GM19395 (cell line): Measurements from ENCODE around the gene EEF1A2.

Source experiments
- ATAC-seq: cut with Tn5 transposase; IDR thresholded peaks from one replicate; pipeline ENCODE4 v1.9.1; 2021; ENCODE audit warnings: mild to moderate bottlenecking, moderate library complexity; ENCODE audit not compliant: unreplicated experiment

Gene EEF1A2

DNA sequence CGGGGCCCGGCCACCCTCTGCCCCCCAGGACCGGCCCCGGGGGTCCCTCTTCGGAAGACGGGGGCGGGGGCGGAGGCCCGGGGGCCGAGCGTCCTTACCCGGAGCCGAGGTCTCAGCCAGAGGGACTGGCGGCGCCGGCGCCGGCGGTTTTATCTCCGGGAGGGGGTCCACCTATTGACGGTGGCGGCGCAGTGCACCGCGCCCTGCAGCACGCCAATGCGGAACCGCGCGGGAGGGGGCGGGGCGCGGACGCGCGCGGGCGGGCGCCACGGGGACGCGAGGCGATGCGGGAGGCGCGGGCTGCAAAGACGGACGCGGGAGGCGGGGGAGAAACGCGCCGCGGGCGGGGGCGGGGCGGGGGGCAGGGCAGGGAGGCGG, at the start of gene EEF1A2:
TSS of gene EEF1A2 (minus strand) at position 124 of the 378 bp plus-strand sequence. CDS start 1,320 bp downstream, outside the sequence.
- ATAC-seq: no peak

DNA sequence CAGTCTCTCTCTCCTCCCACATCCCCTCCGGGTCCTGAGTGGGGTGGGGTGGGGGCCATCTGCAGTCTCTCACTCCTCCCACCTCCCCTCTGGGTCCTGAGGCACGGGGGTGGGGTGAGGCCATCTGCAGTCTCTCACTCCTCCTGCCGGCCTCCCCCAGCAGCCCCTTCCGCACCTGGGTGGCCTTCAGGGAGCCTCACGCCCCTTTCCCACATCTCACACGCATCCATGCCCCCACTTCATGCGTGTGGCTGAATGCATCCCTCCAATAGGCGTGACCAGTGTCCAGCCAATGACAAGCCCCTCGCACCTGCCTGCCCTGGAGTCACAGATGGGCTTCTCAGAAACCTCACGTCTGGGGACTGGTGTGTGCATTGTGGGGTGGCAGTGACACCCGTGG, 49.7 kb upstream of the EEF1A2 start:
- no peak for ATAC-seq

DNA sequence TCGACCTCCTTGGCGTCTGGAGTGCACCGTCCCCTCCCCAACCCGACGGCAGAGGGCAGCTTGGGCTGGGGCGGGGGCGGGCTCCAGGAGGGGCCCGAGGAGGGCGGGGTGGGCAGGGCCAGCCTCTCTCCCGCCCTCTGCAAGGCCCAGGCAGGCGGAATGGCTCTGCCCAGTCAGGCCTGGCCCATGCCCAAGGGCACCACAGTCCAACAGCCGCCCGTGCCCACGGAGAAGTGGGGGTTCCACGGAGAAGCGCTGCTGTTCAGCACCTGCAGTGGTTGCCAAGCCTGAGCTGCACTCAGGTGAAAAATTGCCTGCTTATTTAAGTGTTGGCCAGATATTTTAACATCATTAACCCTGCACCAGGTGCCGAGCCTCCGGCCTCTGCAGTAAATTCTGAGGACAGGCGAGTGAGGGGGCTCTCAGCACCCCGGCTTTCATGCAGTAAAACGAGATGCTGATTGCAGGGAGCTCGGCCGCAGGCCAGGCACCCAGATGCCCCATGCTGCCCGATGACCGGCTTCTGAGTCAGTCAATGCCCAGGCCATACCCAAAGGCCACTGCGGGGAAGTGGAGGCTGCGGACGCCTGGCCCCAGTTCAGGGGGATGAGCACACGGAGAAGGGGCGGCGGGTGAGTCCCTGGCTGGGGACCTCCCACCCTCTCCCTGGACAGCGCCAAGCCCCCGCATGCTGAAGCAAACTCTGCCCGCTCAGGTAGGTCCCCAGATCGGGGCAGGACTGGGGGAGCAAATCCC, 49.0 kb upstream of the EEF1A2 start, which contains the start of gene SRMS:
TSS of gene SRMS (minus strand) at position 25 of the 756 bp plus-strand sequence. CDS start 286 bp downstream, outside the sequence.
- ATAC-seq: no peak

DNA sequence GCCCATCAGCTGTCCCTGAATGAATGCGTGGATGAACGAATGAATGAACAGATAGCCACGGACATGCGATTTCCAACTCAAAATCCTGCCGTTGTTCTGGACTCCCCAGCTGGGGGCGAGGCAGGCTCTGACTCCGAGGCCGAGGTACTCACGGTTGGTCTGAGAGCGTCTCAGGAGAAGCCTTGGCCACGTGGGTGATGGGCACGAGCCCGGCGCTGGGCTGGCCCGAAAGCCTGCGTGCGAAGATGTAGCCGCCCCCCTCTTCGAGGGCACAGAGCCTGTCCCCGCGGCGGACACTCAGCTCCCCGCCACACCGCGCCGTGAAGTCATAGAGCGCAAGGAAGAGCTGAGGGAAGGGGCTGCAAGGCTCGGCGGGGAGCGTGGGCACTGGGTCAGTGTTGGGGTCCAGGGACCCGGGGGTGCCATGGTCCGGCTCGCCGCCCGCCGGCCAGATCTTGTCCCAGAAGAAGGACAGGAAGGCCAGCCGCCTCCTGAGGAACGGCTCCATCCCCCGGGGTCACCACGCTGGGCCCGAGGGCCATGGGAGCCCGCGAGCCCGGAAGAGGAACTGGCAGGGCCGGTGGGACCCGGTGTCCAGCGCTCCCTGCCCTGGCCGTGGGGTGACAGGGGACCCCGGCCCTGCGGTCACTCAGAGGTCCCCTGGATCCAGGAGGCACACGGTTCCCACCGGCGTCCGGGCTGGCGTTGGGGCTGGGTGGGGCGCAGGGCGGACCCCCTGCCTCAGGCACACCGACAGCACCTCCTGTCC, 48.3 kb upstream of the EEF1A2 start:
- no peak for ATAC-seq

DNA sequence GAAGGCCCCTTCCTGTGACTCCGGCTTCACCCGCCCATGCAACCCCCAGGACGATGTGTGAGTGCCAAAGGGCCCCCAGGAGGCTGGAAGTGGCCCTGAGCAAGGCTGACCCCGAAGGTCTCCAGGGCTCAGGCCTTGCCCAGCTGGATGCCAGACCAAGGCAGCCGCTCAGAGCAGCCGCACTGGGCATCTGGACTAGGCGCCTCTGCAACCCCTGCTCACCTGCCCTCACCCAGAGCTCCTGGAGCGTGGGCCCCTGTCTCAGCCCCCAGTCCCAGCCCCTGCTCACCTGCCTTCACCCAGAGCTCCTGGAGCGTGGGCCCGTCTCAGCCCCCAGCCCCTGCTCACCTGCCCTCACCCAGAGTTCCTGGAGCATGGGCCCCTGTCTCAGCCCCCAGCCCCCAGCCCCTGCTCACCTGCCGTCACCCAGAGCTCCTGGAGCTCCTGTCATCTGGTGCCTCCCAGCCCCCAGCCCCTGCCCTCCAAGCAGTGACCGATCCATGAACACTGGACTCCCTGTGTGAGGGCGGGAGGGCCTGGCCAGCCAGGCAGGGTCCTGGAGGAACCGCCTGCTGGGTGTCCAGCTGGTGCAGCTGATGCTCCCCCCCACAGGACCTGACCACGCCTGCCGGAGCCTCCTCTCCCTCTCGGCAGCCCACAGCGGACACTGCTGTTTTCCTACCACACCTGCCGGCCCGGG, 47.5 kb upstream of the EEF1A2 start:
- no peak for ATAC-seq

DNA sequence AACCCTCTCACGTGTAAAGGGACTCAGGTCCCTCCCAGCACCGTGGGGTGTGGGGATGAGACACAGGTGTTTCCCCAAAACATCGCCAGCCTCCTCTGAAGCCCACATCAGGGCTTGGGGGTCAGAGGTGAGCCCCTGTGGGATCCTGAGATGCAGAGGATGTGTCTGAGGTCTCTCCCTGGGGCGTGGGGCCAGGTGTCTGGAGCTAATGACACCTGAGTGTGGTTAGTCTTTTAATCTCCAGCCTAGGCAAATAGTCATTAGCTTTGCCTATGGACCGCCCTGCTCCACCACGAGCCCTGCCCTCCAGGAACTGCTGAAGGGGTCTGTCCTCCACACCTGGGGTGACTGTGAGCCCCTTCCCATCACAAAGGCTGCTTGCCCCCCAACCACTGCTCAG, 46.9 kb upstream of the EEF1A2 start:
- ATAC-seq: no peak

DNA sequence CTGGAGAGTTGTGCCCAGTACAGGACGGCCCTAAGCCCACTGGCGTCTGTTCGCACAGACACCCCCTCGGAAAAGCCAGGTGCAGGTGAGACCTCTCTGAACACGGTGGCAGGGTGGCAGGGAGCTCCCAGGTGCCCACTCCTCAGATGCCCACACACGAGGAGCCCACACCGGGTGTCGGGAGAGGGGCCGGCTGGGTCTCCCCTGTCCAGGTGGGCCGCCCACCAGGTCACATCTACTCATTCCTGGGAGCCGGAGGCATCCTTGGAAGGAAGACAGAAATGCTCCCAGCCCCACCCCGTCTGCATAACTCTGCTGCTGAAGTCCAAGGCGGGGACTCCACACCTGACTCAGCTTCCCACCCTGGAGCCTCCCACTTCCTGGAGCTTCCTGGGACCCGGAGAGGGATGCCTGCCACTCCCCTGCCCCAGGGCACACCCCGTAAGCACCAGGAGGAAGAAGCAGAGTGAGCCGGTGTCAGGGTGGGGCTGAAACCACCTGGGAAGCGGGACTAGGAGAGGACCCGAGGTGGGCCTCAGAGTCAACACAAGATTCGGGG, 46.2 kb upstream of the EEF1A2 start:
- ATAC-seq: no peak

DNA sequence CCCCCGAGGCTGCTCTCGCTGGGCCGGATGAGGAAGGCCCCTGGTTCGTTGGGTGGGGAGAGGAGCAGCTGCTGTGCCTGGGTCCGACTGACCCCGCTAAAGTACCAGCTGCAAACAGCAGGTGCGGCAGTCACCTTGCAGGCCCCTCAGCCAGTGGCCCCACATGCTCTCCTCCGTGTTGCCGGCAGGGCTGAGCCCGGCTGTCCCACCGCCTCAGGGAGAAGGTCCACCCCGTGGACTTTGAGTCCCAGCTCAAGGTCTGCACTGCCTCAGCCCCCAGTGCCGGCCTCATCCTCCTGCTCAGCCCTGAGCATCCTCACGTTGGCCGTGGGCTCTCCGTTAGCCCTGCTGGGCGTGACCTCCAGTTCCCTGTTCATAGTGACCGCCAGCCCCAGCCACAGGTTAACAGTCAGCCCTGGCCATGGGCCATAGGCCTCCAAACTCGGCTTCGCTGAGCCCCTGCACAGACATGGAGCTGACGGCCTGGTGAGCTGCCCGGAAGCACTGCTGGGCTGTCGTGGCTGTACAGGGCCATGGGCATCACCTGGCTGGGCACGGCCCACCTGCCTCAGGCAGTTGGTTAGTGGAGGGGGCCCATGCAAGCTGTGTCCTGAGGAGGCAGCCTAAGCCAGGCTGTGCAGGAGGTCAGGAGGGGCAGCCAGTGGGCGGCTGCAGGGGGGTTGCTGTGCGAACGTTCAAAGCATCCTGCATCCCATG, 45.5 kb upstream of the EEF1A2 start:
- no peak for ATAC-seq

DNA sequence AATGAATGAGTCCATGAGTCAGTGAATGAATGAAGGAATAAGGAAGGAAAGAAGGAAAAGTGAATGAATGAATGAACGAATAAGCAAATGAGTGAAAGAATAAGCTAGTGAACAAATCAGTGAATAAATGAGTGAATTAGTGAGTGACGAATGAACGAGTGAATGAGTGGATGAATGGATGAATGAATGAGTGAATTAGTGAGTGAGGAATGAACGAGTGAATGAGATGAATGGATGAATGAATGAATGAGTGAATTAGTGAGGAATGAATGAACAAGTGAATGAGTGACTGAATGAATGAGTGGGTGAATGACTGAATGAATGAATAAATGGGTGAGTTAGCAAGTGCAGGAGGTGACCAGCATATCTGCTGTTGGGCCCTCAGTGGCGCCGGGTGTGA, 44.9 kb upstream of the EEF1A2 start:
- ATAC-seq: no peak

DNA sequence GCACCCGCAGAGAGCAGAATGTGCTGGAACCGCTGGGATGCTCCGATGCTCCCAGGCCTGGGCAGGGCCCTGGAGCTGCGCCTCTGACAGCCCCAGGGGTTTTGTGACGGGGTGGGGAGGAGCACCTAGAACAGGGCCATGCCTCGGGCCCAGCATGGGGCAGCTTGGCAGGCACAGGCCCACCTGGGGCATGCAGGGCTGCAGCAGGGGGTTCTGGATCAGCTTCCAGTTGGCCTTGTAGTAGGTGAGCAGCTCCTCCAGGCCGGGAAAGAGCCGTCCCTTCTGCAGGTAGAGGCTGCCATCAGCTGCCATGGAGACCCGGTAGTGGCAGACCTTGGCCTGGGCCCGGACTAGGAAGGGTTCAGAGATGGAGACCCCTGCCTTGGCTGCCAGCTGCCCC, 44.2 kb upstream of the EEF1A2 start:
- ATAC-seq: no peak

DNA sequence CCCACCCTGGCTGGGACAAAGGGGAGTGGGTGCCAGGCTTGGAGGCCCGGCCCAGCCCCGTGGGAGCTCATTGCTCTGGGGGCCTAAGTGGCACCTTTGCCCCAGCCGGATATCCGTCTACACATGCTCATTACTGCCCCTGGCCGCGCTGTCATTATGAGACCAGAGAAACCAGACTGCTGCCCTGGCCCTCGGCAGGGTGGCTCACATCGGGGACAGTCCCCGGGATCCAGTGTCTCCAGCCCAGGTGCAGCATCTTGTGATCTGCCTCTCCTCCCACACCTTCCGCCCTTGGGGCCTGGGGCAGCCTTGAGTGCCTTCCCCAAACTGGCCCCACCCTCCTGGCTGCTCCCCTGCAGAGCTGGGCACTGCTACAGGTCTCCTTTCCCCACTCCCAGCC, 43.8 kb upstream of the EEF1A2 start:
- ATAC-seq: no peak

DNA sequence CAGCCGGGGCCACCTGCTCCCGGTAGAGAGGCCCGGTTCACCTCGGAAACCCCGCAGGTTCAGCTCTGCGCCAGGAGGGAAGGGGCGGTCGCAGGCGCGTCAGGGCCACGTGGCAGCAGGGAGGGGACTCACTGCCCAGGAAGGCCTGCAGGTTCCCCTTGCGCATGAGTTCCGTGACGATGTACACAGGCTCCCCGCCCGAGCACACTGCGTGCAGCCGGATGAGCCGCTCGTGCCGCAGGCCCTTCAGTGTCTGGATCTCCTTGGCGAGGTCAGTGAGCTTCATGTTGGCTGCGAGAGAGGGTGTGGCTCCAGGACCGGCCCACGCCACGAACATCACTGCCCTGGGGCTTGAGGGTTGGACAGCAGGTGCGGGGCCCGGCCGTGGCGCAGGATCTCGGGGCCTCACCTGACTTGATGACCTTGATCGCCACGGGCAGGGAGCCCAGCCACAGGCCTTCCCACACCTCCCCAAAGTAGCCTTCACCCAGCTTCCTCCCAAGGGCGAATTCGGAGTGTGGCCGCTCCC, 43.2 kb upstream of the EEF1A2 start:
- no peak for ATAC-seq

DNA sequence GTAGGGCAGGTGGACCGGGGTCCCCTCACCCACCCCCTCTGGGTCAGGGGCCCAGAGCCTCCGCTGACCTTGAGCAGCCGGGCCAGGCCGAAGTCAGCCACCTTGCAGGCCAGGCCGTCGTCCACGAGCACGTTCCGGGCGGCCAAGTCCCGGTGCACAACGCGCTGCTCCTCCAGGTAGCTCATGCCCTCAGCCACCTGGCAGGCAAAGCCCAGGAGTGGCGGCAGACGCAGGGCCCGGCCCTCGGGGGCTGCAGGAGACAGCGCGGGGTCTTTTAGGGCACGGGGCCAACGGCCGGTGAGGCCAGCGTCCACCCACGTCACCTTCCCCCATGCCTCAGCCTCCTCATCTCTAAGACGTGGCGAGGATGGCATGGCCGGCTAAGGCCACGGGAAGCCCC, 42.5 kb upstream of the EEF1A2 start:
- ATAC-seq: no peak

DNA sequence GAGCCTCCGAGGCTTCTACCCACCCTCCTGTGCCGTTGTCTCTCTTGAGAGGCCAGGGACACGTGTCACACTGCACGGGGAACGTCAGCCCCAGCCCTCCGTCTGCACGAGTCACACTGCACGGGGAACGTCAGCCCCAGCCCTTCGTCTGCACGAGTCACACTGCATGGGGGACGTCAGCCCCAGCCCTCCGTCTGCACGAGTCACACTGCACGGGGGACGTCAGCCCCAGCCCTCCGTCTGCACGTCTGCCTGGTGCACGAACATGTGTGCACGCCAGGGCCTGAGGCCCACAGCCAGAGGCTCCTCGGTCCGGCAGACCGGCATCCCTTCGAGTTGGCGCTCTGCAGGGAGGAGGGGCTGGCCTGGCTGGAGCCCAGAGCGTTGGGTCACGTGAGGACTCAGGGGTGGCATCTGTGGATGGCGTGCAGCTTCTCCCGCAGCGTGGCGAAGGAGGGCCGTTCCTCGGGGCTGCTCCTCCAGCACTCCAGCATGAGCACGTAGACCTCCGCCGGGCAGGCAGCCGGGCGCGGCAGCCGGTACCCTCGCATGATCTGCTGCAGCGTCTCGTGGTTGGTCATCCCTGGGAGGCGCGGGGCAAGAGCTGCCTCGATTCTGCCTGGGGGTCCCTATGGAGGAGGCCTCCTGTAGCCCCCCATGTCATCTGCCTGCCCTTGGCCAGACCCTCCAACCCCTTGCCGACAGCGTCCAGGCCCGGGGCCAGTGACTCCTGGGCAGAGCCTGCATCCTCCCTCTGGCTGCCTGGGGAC, 41.7 kb upstream of the EEF1A2 start:
- no peak for ATAC-seq

DNA sequence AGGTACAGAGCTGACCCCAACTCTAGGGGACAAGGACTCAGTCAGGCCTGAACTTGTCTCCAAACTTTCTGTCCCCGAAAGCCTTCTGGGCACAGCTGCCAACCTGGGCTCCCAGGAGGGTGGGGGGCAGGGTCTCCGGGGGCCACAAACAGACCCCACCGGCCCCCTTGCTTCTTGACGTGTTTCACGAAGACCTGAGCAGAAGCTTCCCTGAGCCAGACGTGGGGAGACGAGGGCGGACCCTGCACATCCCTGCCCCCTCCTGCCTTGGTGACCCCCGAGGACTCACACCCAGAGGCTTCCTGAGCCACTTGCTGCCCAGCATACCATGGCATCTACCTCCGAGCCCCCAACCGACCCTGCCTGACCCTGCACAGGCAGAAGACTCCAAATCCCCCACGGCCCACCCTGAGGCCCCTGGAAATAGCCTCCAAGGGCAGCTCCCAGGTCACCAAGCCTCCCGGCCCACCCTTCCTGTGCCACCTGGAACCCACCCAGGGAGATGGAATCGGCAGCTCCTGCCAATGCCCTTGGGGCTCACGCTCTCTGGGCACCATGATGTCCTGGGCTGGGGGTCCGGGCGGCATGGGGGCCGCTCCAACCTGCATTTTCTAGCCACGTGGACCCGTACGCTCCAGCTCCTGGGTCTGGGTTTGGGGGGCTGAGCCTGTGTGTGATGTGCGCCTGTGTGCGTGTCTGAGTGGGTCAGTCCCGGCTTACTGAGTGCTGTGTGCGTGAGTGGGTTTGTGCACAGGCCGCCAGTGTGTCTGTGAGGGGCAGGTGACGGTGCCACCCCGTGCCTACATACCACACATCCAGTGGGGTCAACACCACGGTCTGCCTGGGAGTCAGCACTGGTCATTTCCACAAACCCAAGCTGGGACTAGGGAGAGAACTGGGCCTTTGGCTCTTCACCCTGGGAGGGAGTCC, 40.8 kb upstream of the EEF1A2 start:
- ATAC-seq: no peak

DNA sequence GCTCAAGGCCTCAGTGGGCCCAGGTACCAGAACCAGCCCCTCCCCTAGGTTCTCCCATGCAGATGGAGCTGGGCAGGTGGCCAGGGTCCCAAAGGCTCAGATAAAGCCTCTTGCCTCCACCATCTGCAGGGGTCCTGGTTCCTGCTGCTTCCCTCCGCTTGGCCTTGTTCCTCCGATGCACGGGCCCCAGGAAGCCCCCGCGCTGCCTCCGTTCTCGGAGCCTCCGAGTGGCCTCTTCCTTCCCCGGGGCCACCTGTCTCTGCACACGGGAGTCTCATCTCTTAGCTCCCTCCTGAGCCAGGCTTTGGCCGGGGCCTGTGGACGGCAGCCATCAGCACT, 40.2 kb upstream of the EEF1A2 start:
- ATAC-seq: no peak

DNA sequence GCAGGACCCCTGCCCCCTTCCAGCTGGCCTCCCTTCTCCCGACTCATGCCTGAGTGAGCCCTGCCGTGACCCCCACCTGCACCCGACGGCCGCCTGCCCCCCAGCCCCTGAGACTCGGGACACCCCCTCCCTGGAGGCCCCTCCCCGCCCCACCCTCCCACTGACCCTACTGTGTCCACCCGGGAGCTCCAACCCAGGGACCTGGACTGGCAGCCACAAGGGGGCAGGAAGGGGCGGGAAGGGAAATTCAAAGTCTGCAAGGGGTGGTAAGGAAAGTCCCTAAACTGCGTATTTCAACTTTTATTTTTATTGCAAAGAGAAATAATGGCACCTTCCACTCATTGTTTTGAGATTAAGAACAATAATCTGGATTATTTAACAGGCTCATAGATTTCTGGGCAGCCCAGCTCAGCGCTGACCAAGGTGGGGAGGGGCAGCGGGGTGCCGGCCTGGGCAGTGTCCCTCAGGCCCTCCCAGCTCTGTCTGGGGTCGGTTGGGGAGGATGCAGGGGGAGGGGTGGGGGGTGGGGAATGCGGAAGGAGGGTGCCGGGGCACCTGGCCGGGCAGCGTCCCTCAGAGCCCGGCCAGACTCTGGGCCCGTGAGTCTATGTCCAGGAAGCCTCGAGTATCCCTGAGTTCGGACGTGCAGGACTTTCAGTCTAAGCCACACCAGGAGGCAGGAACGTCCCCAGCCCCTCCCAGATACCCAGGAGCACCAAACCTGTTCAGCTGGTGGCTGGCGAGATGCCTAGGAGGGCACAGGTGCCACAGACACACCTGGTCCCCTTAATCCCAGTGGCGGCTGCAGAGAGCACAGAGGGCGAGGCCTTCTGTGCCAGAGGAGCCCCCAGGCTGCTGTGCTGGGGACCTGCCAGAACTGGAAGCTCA, 39.6 kb upstream of the EEF1A2 start:
- no peak for ATAC-seq
